Small intestine (tissue), 7 donors: ENCODE results near the gene RTL10. TPM values are rescaled to one million over a fixed set of nuclear protein-coding genes. Genes with fewer than 3 reads are reported as not detected.

Experiments
- DNase-seq, 2 donors: peaks; one replicate each; pipeline versions ENCODE4 v3.0.0 to v3.0.0-alpha.2; 2013
- FAIRE-seq: peaks from 2 replicates; lab custom pipeline; 2012; peaks lifted over from hg19 to GRCh38; lab: Jason Lieb, UNC
- H3K27ac ChIP-seq, 3 donors: one replicate each; pipeline ENCODE4 v1.5.1; 2013; ENCODE audit warnings: low read length in 2 of 3, mild to moderate bottlenecking in 2 of 3, control low read depth in 1 of 3, inconsistent platforms in 1 of 3, low read depth in 1 of 3, moderate library complexity in 1 of 3
- H3K27me3 ChIP-seq, 3 donors: one replicate each; pipeline ENCODE4 v1.6.1; 2013; ENCODE audit warnings: low read length in 3 of 3, inconsistent platforms in 1 of 3; ENCODE audit not compliant: control insufficient read depth in 3 of 3, insufficient read depth in 3 of 3
- H3K36me3 ChIP-seq, 3 donors: one replicate each; pipeline ENCODE4 v1.6.1; 2013; ENCODE audit warnings: low read length in 3 of 3, inconsistent platforms in 1 of 3, low read depth in 1 of 3, mild to moderate bottlenecking in 1 of 3, moderate library complexity in 1 of 3; ENCODE audit not compliant: control insufficient read depth in 3 of 3, insufficient read depth in 2 of 3
- H3K4me1 ChIP-seq, 3 donors: one replicate each; pipeline ENCODE4 v1.6.1; 2013; ENCODE audit warnings: low read length in 2 of 3, inconsistent platforms in 1 of 3, low read depth in 1 of 3, mild to moderate bottlenecking in 1 of 3, moderate library complexity in 1 of 3; ENCODE audit not compliant: control insufficient read depth in 3 of 3, insufficient read depth in 2 of 3
- H3K4me3 ChIP-seq, 3 donors: one replicate each; pipeline ENCODE4 v1.5.1; 2013; ENCODE audit warnings: low read length in 3 of 3, control low read depth in 1 of 3, inconsistent platforms in 1 of 3, low read depth in 1 of 3, mild to moderate bottlenecking in 1 of 3, moderate library complexity in 1 of 3
- H3K9me3 ChIP-seq, 2 donors: one replicate each; pipeline ENCODE4 v1.6.1; 2013; ENCODE audit warnings: low read depth in 1 of 2, low read length in 1 of 2; ENCODE audit not compliant: control insufficient read depth in 2 of 2, insufficient read depth in 1 of 2
- WGBS, 3 donors: extraction: QIAGEN DNeasy Blood & Tissue Kit; methylation state at CpG; one replicate each; pipeline ENCODE4 v1.1.7; 2013; 5-methylcytosine and 5-hydroxymethylcytosine counted together
- polyA plus RNA-seq, 4 donors: library from polyadenylated mRNA; stranded (reverse) in 3 of 4; unstranded in 1 of 4; fragments of 200-250 nt in 3 of 4; fragments of 120-200 nt in 1 of 4; gene quantifications; one replicate each; pipeline versions ENCODE4 v1.2.1 to v1.2.3, GENCODE V29; 2013
- donor health status: healthy with polysubstance abuse.
- donor health status: control.
- donor health status: control.
- donor health status: Bipolar disorder and iron deficiency.
- donor health status: healthy.

Gene RTL10
- polyA plus RNA-seq, 4 donors: 9.7 to 30.6 (median 22.3) TPM

GRCh38 chr22:19892257-19892879 is 37.7 kb upstream of the RTL10 start:
- Histone ChIP-seq H3K4me1 (peaks cover 0 to 15% (median 0%) of the 10 kb centered on the region in 3 donors), H3K4me3 (no peak overlapping the region), H3K9me3 (no peaks in the 10 kb centered on the region), H3K27ac (peak overlapping the region in 1 of 3 donors; percentile 72), H3K36me3 (peaks cover 0 to 62% (median 2%) of the 10 kb centered on the region in 3 donors), H3K27me3 (no peaks in the 10 kb centered on the region)
- FAIRE-seq (no peak), DNase-seq (peak in 1 of 2 donors; percentile 34)
- WGBS, 3 donors: 38 to 43% (median 41%) methylated on average over 23 to 24 of the region's 24 CpGs

GRCh38 chr22:19891317-19892256 is 36.9 kb upstream of the RTL10 start:
- H3K9me3 ChIP-seq: no peaks in the 10 kb centered on the region
- WGBS, 3 donors: 17 to 26% (median 19%) methylated on average over 32 of the region's 32 CpGs
- DNase-seq (peak; percentile 49 to 55), FAIRE-seq (no peak)
- no peaks in the 10 kb centered on the region for H3K27me3 ChIP-seq
- H3K27ac ChIP-seq: peak overlapping the region in 2 of 3 donors; percentile 35 to 72
- peaks cover 0 to 59% (median 2%) of the 10 kb centered on the region in 3 donors for H3K36me3 ChIP-seq
- no peak overlapping the region for H3K4me3 ChIP-seq
- H3K4me1 ChIP-seq: peaks cover 0 to 15% (median 0%) of the 10 kb centered on the region in 3 donors

GRCh38 chr22:19890502-19891316 is 36.0 kb upstream of the RTL10 start:
- peaks cover 0 to 15% (median 0%) of the 10 kb centered on the region in 3 donors for H3K4me1 ChIP-seq
- WGBS, 3 donors: 79 to 85% (median 80%) methylated on average over 20 of the region's 20 CpGs
- peaks cover 0 to 61% (median 2%) of the 10 kb centered on the region in 3 donors for H3K36me3 ChIP-seq
- no peaks in the 10 kb centered on the region for H3K27me3 ChIP-seq
- no peak overlapping the region for H3K4me3 ChIP-seq
- DNase-seq: no peak
- H3K9me3 ChIP-seq: no peaks in the 10 kb centered on the region
- H3K27ac ChIP-seq: peak overlapping the region in 1 of 3 donors; percentile 72
- FAIRE-seq: no peak

GRCh38 chr22:19889951-19890350 is 35.3 kb upstream of the RTL10 start:
- Histone ChIP-seq H3K9me3 (no peaks in the 10 kb centered on the region), H3K27ac (no peak overlapping the region), H3K36me3 (peaks cover 0 to 53% (median 2%) of the 10 kb centered on the region in 3 donors), H3K4me3 (no peak overlapping the region), H3K27me3 (no peaks in the 10 kb centered on the region), H3K4me1 (peaks cover 0 to 15% (median 0%) of the 10 kb centered on the region in 3 donors)
- WGBS, 3 donors: 92 to 95% (median 93%) methylated on average over 9 of the region's 9 CpGs
- no peak for FAIRE-seq
- no peak for DNase-seq

- DNase-seq (no peak), FAIRE-seq (no peak)
- H3K36me3 ChIP-seq: peaks cover 0 to 45% (median 0%) of the 10 kb centered on the region in 3 donors
- H3K4me1 ChIP-seq: peaks cover 0 to 15% (median 0%) of the 10 kb centered on the region in 3 donors
- H3K4me3 ChIP-seq: no peak overlapping the region
- WGBS, 3 donors: 94 to 96% (median 95%) methylated on average over 16 to 17 of the region's 17 CpGs
- no peaks in the 10 kb centered on the region for H3K27me3 ChIP-seq
- H3K9me3 ChIP-seq: no peaks in the 10 kb centered on the region
- no peak overlapping the region for H3K27ac ChIP-seq
These were observed 33.6 kb upstream of the RTL10 start for GRCh38 chr22:19888131-19888746.

- Histone ChIP-seq H3K36me3 (peaks cover 0 to 50% (median 0%) of the 10 kb centered on the region in 3 donors), H3K4me1 (peaks cover 0 to 13% (median 0%) of the 10 kb centered on the region in 3 donors), H3K27ac (peak overlapping the region in 1 of 3 donors; percentile 32), H3K9me3 (no peaks in the 10 kb centered on the region), H3K4me3 (no peak overlapping the region), H3K27me3 (no peaks in the 10 kb centered on the region)
- no peak for FAIRE-seq
- no peak for DNase-seq
- WGBS, 3 donors: 85 to 92% (median 87%) methylated on average over 16 of the region's 16 CpGs
These were observed 32.7 kb upstream of the RTL10 start for GRCh38 chr22:19887256-19887985.

- H3K27me3 ChIP-seq: no peaks in the 10 kb centered on the region
- no peak overlapping the region for H3K4me3 ChIP-seq
- no peaks in the 10 kb centered on the region for H3K9me3 ChIP-seq
- WGBS, 3 donors: 69 to 87% (median 75%) methylated on average over 12 of the region's 12 CpGs
- peak overlapping the region in 1 of 3 donors; percentile 41 for H3K27ac ChIP-seq
- peaks cover 0 to 11% (median 0%) of the 10 kb centered on the region in 3 donors for H3K4me1 ChIP-seq
- peaks cover 0 to 49% (median 0%) of the 10 kb centered on the region in 3 donors for H3K36me3 ChIP-seq
- FAIRE-seq (no peak), DNase-seq (no peak)
These were observed 32.1 kb upstream of the RTL10 start for GRCh38 chr22:19886605-19887255.
